Activated T-cell treated with anti-CD3 and anti-CD28 coated beads, Interleukin-2, amount 50 U/mL, for 48 hours (primary cell): ENCODE data around the gene QSOX1.

Experiments
- DNase-seq, 2 experiments: peaks; one replicate each; pipeline ENCODE4 v3.0.0-alpha.2; 2020

QSOX1 gene

DNA sequence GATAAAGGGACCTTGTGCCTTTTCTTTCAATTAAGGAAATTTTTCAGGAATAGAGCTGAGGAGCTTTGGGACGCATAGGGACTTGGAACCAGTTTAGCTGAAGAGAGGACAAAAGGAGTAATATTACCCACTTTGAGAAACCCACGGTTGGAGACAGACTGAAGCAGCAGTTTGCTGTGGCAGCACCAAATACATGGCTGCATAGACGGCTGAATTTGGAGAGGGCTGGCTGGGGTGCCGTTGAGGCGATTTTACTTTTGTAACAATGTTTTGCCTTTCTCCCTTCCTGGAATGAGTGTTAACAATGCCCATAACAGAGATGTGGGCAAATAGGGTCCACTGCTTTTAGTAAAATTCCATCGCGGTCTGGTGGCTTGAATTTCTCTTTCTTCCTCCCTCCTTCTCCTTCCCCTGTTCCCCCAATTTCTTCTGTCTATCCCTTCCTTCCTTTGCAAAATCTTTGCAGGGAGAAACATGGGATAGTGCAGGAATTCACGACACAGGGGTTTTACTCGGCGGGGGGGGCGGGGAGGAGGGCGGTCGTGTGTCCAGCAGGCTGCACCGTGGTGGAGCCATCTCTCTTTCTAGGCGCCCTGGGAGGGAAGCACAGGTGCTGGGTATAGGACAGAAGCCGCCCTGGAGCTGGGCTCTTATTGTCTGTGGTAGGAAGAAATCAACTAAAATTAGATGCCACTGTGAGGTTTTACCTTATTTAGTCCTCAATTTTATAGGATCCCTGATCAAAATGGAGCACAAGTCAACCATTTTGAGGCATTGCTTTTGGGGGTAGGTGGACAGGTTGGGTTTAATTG is 82.2 kb downstream of the QSOX1 start:
- DNase-seq: no peak

DNA sequence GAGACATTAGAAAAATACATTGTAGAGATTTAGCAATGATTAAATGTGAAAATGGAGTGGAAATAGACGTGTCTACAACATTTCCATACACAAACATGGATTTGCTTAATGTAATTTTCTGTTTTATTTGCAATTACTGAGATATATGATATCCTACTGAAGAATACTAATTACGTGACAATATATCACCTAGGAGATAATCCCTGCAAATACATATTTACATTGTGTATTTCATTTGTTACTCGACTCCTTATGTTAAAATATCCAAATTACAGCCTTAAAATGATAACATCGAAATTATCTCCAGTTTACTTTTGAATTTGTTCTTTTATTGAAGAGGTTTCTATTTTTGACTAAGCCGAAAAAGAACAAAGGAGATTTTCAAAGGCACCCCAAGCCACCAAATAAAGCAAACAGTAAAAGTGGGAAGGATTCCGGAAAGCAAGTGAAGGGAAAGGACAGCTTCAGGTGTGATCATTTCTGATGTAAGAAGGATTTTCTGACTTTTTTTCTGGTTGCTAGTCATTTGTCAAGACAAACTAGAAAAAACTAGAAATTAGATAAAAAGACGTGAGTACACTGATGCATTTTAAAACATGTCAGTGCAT is 83.3 kb downstream of the QSOX1 start:
- DNase-seq: no peak

DNA sequence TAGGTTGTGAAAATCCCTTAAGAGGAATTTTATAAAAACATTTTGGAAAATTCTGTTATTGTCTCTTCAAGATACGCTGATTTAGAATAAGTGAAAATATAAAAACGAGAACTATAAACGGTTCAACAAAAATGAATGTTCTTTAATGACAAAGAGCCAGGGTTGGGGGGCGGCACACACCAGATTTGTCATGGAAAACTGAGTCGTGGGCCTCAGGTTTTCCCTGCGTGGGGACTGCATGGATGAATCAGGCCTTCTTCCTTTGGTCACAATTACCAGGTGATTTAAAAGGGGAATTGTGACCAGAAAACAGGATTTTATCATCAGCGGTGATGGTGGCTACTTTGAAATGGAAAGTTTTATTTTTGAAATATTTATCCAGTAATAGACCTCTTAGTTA is 84.0 kb downstream of the QSOX1 start:
- DNase-seq: no peak

DNA sequence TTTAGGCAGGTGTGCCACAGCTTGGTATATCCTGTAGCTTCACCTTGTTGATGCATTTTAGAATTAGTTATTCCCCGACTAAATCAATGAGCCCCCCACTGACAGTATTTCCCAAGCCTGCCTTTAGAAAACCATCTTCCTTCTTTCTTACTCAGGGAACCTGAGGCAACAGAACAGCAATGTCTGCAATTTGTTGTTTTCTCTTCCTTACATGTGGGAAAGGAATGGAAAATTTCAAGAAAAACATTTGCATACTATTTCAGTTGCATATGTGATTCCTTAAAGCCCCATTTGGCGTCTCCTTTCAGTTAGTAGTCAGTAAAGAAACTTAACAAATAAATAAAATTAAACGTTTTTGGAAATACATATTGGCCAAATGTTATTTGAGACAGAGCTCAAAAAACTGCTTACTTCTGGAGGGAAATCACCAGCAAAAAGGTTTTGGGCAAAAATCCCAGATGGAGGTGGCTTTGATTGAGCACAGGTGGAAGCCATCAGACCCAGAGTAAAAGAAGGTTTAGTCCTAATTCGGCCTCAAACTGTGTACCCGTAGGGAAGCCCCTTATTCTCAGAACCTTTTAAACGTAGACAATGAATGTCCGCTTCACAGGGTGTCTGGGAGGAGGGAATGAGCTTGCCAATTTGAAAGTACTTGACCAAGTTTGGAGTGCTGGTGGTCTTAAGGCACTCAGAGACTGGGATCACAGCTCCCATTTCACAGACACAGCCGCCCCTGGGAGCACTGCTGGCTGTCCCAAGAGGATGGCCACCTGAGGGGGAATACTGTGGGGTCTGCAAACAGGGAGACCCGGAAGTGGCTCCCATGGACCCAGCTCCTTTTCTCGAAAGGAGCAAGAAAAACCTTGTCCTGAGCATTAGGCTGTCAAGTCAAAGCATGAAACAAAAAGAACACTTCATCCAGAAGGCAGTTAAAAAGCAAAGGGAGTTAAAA is 84.8 kb downstream of the QSOX1 start:
- no peak for DNase-seq

DNA sequence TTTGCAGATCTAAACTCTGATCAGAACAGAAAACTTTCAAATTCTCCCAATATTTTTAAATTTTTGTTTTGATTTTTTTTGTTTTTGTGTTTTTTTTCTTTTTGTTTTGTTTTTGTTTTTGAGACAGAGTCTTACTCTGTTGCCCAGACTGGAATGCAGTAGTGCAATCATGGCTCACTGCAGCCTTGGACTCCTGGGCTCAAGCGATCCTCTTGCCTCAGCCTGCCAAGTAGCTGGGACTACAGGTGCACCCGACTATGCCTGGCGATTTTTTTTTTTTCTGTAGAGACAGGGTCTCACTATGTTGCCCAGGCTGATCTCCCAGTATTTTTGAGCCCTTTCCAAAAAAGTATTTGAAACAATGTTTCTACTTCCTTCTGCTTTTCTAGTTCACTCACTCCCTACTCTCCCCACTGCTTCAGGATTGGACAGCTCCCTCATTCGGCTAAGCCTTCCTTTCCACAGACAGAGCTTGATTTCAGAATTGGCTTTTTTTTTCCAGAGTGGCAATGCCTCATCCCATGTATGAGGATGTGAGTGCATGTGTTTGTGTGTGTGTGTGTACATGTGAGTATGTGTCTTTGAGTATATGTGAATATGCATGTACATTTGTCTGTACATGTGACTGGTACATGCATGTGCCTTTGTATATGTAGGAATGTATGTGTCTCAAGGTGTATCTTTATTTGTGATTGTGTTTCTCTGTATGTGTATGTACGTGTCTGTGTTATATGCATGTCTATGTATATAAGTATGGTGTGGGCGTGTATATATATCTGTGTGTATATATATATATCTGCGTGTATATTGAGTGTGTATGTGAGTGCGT is 87.3 kb downstream of the QSOX1 start:
- no peak for DNase-seq

DNA sequence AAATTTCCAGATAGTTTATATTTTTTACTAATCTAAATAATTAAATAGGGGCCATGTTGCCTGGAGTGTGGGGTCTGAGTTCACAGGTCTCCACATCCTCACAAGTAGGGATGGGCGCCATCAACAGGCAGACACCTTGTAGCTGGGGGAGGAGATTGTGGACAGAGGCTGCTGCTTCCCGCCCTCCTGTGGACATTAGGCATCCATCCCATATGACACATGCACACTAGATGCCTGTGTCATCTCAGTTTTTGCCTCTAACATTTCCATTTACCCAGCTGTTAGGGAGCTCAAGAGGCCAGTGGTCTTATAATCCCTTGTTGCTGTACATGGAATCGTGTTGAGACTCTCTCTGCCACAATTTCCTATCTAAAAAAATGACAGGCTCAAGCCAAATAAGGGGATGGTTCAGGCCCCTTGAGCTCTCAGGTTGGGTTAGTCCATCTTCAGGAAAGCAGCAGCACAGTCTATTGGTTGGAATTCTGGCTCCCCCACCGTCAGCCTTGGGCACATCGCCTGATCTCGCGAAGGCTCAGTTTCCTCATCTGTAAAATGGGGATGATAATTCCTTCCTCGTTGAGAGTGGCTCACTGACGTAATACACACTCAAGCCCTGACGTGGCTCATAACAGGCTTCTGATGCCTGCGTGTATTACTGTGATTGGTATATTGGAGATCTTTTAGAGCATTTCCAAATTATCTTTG is 89.0 kb downstream of the QSOX1 start:
- no peak for DNase-seq

DNA sequence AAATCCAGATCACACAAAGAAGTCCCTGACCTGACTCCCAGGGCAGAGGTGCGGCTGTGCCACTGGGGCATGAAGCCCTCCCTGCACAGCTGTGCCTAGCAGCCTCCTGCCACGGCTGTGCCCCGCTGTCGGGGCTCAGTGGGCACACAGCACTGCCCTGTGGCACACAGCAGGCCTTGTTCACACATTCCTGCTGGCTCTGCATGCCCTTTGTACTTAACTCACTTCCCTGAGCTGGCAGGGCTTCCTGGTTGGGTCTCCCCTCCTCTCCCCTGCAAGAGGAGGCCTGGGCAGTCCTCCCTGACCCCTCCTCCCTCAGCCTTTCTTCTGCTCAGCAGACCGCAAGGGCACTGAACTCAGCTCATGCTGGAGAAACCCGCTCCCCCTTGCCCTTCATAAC is 90.2 kb downstream of the QSOX1 start:
- DNase-seq: no peak

DNA sequence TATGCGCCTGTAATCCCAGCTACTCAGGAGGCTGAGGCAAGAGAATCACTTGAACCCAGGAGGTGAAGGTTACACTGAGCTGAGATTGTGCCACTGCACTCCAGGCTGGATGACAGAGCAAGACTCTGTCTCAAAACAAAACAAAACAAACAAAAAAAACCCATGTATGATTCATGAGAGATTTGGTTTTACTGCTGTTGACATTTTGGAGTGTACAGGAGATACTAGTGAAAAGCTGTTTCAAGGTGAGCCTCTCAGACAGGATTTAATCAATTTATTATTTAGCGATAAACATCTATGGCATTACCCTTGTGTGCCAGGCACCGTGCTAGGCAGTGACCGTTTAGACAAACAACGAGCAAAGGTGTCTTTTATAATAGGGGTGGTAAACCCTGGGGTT is 91.9 kb downstream of the QSOX1 start:
- DNase-seq: no peak

DNA sequence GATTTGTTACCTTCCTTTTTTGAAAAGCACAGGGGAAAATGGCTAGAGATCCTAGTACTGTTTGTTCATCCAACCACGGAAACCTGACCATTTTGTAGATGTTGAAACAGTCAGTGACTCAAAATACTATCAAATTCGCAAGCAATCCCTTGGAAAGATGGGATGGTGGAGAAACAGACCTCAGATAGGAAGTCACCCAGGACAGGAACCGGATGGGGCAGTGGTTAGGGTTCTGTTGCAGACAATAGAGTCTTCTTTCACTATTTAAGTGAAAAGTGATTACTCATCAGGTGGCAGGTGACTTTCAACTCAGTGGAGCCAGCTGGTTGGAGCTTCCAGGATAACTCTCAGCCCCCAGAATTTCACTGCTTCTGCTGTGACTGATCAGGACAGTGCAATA is 92.4 kb downstream of the QSOX1 start:
- DNase-seq: no peak

DNA sequence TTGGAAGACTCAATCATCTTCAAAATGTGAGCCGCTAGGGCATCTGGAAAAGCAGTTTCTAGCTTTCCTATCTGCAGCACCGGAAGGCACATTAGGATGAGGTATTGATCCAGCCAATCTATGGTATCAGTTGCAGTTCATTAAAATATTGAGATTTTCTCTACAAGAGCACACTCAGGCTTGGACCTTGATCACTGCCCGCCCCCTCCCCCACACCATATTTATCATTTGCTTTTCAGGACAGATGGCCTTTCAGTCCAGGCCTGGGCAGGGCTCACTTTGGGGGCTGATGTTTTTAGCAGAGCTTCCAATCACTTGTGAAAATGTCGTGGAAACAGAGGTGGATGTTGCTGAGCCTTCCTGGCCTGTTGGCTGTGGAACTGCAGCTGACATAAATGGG is 92.9 kb downstream of the QSOX1 start:
- DNase-seq: no peak

DNA sequence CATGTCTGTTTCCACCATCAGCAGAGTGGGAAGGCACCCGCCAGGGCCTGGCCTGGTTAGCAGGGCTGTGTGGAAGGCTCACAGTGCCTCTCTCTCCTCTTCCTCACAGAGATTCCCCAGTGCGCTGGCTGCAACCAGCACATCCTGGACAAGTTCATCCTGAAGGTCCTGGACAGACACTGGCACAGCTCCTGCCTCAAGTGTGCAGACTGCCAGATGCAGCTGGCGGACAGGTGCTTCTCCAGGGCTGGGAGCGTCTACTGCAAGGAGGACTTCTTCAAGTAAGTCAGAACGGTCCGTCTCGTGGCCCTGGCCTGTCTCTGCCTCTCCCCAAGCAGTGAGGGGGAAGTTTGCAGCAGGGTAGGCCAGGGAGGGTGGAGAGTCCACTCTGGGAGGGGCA is 93.5 kb downstream of the QSOX1 start:
- DNase-seq: no peak

DNA sequence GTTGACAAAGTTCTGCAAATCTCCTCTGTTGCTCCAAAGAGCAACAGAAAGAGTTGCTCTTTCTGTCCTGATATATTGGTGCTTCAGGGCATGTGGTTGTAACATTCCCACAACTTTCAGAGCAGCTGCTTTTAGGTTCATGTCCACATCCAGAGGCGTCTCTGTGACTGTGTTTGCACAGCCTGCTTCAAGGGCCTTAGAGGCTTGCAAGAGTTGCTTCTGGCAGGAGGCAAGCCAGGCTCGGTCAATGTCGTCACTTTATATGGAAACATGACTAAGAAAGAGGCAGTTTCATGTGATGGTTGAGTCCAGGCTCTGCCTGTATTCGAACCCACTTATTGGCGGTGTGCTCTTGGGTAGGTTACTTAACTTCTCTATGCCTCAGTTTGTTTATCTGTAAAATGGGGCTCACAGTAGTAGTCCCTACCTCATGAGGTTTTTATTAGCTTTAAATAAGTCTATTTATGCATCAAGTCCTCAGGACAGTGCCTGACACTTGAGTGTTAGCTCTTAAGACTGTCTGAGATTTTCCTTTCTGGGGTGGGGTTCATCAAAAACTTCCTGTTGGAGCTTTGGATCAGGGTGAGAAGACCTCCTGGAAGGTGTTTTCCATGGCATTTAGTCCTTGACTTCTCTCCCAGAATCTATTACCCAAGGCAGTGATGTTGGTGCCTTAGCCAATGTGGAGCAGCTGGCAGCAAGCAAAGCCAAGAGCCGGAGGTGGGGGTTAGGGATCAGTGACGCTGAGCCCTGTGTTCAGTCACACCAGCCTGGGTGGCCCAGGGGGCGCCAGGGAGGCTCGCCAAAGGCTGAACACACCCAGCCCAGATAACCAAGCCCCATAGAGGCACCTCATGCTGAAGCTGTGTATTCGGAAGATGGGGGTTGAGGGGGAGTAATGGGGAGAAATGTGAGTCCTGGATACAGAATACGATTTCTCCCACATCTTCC is 94.3 kb downstream of the QSOX1 start:
- peak; percentile 41 to 42 for DNase-seq

DNA sequence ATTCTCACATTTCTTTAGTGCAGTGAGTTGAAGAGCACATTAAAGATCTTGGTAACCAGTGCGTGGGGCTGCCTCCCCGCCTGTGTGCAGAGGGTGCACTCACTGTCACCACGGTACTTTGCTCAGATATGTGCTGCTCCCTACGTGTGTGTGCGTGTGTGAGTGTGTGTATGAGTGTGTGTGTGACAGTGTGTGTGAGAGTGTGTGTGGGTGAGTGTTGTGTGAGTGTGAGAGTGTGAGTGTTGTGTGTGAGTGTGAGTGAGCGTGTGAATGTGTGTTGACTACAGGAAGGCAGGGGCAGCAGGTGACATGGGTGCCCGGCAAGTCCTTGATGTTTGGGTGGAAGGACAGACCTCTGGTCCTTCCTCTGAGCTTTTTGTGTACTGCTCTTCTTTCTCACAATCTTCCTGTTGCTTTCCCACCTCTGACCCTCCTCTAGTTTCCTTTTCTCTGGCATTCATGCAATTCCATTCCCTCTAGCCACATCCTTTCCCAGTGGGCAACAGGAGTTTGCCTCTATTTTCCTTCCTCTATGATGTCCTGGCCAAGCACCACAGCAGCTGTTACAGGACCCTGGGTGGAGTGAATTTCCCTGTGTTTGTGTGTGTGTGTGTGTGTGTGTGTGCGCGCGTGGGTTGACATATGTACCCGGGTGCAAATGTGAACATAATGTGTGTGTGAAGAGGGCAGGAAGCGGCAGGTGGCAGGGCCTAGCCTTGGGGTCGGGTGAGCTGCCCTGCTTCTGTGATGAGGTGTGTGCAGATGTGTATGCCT is 95.2 kb downstream of the QSOX1 start:
- DNase-seq: no peak

DNA sequence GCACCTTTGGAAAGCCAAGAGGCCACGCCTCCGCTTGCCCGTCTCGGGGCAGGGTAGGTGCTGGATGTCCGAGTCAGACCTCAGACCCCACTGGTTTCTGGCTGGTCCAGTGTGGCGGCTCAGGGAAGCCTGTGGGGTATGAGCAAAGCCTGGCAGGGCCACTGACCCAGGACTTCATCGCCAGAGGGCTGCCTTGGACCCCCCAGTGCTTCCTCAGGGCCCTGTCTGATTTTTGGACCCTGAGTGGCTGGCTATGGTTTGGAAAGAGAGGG is 95.8 kb downstream of the QSOX1 start:
- DNase-seq: no peak

DNA sequence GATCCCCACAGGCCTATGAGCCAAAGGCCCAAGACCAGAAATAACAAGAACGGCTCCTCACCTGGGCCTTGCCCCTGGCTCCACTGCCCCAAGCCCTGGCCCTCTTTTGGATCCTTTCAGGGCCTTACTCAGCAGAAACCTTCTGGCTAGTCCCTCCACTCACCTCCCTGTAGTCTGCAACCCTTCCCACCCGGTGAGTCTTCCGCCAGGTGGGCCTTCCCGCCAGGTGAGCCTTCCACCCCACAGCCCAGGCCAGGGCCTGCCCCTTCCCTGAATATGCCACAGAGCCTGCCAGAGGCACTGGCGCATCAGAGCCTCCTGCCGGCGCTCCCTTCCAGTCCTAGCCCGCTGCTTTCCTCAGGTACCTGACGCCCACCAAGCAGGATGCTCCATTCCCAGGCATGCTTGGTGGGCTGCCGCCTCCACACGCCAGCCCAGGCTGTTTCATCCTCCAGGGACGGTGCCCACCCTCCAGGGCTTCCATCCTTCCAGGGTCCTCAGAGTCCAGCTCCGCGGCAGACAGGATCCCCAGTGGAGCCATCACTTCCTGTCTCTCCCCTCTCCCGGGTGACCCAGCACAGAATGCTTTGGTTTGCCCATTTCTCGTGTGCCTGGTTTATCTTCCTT is 96.3 kb downstream of the QSOX1 start:
- DNase-seq: no peak

DNA sequence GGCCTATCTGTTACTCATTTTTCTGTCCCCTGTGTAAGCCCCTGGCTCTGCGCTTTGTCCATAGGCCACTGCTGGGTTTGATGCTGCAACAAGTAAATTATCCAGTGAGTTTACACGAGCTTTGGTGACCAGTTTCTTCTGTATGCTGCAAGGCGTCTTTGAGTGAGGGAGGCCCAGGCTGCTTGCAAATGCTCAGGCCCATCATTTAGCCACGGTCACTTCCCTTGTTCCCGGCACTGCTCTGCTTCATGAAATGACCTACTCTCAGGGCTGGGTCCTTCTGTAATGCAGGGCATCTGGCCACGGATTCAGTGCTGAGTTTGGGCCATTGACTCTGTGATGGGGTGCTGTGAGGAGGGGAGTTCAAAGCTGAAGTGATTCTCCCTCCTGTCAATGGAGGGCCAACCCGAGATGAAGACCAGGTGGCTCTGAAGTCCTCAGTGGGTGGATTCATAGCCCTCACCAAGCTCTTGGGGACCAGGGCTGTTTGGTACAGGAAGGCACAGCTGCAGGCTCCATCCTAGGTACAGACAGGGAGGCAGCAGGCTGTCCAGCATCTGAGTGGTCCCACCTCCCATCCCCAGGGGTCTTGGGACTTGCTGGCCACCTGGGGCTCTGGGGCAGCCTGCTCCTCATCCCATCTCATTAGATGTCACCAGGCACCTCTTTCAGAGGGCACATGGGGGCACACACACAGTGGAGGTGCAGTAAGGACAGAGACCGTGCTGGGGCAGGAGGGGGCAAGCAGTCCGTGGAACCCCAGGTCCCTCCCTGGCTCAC is 97.0 kb downstream of the QSOX1 start:
- DNase-seq: no peak

DNA sequence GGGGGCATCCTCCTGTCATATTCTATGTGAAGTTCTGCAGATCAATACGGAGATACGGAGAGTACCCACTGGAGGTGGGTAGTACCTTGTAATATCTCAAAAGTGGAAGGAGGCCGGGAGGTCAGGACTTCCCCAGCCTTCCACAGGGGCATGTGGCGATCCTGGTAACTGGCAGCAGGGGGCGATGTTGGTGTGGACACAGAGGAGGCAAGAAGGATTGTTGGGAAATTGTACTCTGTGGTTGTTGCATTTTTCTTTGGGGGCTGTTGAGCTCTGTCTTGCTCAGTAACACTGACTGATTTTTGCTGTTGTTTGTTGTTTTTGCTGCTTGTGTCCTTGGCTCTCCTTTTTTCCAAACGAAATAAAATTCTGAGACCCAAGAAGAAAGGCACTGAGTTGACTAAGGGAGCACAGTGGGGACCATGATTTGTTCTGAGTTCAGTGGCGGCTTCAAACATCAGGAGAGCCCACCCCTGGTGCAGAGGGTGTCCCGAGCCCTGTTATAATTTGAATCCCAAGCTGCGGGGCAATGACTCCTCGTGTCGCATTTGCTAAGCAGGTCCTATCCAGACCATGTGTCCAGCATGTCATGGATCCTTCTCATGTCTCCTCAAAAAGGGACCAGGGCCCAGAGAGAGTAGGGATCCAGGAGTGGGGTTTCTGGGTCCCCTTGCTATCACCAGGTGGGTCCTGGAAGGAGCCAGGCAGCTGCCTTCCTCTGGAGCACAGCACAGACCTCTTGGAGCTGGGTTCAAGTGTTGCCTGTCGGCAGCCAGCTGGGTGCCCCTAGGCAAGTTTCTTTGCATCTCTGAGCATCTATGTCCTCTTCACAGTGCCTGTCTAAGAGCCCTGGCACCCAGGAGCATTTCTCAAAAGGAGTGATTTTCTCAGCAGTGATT is 98.2 kb downstream of the QSOX1 start:
- DNase-seq: peak; percentile 84 to 85
